AG09319 (cell line): ENCODE measurements around the gene SV2B.

ENCODE experiments used
- DNase-seq: peaks from one replicate; pipeline ENCODE4 v3.0.0-alpha.2; 2010; ENCODE audit warnings: low read depth; ENCODE audit errors: extremely low read depth
- CTCF ChIP-seq: IDR thresholded peaks from 2 replicates; pipeline ENCODE4 v1.5.1; 2011; ENCODE audit warnings: low read depth, mild to moderate bottlenecking, inconsistent platforms, low read length, moderate library complexity

Gene SV2B

GRCh38 chr15:91244919-91245318 is 144.9 kb downstream of the SV2B start:
- no peak for TF ChIP-seq CTCF
- no peak for DNase-seq

- no peak for TF ChIP-seq CTCF
- DNase-seq: no peak
Measured at GRCh38 chr15:91246998-91247397, 146.9 kb downstream of the SV2B start.

- DNase-seq: no peak
Measured at GRCh38 chr15:91249591-91249990, 149.5 kb downstream of the SV2B start.

GRCh38 chr15:91252322-91252721 is 152.3 kb downstream of the SV2B start:
- no peak for DNase-seq
- TF ChIP-seq CTCF: no peak

More at GRCh38 chr15:91249591-91249990, 149.5 kb downstream of the SV2B start:
- no peak for TF ChIP-seq CTCF

GRCh38 chr15:91252756-91253155 is 152.7 kb downstream of the SV2B start:
- DNase-seq: no peak
- TF ChIP-seq CTCF: no peak

GRCh38 chr15:91253605-91254004 is 153.5 kb downstream of the SV2B start:
- no peak for DNase-seq
- TF ChIP-seq CTCF: no peak

- no peak for DNase-seq
- TF ChIP-seq CTCF: no peak
Measured at GRCh38 chr15:91254766-91255165, 154.7 kb downstream of the SV2B start.
